ENCODE results near the gene GARIN1A.
"Not testable (repeated sequence)": the region's sequence is repeated elsewhere in the genome, so short reads cannot be mapped to it uniquely, and the experiment has no call there.

- TF ChIP-seq CTCF (IDR thresholded peaks at IDR 0.05); EZH2 (IDR thresholded peaks at IDR 0.05; ENCODE audit: borderline replicate concordance, insufficient read depth, low read depth, low read length, poor library complexity, severe bottlenecking): not testable (repeated sequence)
Observed at GRCh38 chr7:128653197-128653596, 18.9 kb upstream of the GARIN1A start.
